GM12865 (cell line): ENCODE measurements around the gene ABHD12B.

Experiments
- DNase-seq: peaks from one replicate; pipeline ENCODE4 v3.0.0; 2010; ENCODE audit warnings: low read depth
- H3K4me3 ChIP-seq: 2 replicates; pipeline ENCODE4 v1.5.1; 2011; ENCODE audit warnings: mild to moderate bottlenecking, low read depth, low read length, control low read depth
- TF ChIP-seq, protein P1 (sequence below): IDR thresholded peaks from 2 replicates; pipeline ENCODE4 v1.5.1; 2011; ENCODE audit warnings: low read length, control low read depth, low read depth, inconsistent platforms; ENCODE audit not compliant: insufficient read depth; ENCODE audit errors: missing control alignments

Gene ABHD12B

DNA sequence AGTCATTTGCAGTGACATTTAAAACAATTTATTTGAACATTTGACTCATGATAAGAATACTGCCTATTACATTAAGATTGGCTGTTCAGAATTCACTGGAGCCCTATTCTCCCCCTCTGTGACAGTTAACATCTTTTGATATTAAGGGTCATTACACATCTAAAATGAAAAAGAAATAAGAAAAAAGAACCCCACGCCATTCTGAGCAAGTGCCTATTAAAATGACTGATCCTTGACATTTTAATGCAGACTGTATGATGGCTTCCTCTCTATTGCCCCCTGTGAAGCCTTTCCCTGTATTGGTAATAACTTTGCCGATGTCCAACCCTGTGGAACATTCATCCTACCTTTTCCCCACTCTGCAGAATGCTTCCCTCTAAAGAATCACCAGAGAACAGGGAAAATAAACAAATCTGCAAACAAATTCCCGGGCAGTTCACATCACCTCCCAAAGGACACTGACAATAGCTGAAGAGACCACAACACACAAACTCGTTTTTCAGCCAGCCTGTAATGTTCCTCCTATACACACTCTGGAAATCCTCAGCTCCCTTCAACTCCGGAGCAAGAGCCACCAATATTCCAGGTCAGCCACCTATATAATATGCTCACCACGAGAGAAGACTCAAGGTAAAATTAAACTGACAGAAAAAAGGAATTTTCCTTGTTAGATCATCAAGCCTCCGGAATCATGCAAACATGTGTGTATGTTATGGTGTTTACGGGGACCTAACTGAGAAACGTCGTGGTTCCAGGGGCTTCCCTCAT lies 42.9 kb upstream of the ABHD12B start:
- TF ChIP-seq, protein P1, sequence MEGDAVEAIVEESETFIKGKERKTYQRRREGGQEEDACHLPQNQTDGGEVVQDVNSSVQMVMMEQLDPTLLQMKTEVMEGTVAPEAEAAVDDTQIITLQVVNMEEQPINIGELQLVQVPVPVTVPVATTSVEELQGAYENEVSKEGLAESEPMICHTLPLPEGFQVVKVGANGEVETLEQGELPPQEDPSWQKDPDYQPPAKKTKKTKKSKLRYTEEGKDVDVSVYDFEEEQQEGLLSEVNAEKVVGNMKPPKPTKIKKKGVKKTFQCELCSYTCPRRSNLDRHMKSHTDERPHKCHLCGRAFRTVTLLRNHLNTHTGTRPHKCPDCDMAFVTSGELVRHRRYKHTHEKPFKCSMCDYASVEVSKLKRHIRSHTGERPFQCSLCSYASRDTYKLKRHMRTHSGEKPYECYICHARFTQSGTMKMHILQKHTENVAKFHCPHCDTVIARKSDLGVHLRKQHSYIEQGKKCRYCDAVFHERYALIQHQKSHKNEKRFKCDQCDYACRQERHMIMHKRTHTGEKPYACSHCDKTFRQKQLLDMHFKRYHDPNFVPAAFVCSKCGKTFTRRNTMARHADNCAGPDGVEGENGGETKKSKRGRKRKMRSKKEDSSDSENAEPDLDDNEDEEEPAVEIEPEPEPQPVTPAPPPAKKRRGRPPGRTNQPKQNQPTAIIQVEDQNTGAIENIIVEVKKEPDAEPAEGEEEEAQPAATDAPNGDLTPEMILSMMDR, result no peak
- DNase-seq, result no peak
- peak overlapping the region; percentile 73 for H3K4me3 ChIP-seq

DNA sequence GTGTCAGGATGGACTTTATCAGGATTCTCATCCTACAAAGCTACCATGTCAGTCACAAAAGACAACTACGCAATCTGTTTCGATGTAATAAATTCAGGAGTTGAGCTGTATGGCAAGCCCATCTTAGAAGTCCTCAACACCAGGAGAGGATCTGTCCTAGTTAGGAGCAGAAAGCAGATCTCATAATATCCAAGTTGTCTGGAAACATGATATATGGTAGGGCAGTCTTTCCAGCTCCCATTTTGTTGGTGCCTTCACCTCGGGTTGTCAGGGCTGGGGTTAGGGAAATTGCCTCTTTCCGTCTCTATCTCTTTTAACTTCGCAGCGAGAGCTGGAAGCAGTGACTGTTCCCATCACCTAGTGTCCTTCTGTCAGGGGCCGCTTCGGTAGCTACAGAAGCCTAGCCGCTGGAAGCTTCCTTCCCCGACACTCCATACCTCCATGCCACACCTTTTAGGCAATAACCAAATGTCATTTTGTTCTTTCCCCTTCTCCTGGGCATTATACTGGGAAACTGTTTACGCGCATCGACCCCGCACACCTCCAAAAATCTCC lies 42.3 kb upstream of the ABHD12B start:
- TF ChIP-seq, protein P1, result no peak
- no peak for DNase-seq
- peak overlapping the region; percentile 73 for H3K4me3 ChIP-seq

DNA sequence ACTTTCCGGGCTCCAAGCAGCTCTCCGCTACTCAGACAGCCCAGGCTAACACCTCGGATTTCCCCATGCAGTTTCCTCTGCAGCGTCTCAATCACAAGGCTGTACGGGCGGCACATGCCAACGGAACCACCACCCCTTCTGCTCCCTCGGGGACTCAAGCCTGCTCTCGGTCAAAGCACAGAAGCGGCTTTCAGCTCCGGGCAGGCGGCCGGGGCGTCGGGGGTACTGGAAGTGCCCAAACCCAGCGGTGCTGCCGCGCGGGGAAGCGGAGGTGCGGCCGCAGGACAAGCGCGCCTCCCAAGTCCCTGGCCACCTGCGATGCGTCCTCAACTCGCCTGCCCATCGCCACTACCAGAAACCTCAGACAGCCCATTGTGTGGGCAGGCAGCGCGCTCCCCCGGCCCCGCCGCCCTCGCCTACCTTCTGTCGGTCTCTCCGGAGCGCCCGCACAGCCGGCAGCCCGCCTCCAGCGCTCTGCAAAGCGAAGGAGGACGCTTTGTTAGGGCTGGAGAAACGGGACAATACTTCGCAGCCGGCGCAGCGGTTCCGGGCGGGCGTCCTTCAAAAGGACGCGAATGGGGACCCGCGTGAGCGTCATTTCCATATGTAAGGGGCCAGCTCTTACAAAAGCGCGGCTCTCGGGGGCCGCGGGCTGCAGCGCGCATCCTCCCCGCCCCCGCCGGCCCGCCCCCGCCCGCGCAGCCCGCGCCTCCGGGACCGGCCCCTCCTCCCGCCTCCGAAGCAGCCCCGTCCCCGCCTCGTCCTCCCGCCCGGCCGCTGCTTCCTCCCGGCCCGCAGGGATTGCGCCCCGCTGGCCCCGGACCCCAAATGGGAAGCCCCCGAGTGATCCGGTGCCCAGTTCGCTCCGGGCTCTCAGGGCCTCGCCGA lies 41.6 kb upstream of the ABHD12B start:
- TF ChIP-seq, protein P1, result no peak
- DNase-seq, result peak; percentile 78
- H3K4me3 ChIP-seq, result peak overlapping the region; percentile 73

DNA sequence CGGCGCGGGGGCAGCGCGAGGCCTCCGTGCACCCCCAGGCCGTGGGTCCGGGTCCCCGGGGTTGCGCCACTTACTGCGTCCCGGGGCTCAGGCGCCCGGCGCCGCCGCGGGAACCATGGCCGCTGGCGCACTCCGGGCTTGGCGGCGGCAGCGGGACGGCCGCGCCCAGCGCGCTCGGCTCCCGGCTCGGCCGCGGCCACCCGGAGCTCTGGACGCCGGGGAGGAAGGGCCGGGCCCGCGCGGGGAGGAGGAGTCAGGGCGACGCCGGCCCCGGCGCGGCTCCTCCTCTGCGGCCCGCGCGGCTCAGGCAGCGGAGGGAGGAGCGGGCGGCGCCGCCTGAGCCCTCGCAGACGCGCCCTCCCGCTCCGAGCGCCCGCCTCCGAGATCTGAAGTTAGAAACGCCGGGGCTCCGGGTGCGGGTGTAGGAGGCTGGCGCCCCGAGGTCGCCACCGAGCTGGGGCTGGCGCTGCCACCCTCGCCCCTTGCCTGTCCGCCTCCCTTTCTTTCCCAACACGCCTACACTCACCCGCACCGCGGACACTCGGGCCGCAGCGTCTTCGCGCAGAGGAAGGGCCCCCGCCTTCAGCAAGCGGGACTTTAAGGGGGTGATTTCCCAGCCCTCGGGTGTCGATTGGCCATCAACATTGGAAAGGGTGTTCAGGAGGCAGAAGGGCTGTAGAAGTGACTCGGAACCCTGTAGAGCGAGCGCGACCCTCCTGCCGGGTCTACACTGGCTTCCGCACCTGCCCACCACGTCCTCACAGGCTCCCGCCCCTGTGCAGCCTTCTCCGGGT lies 40.7 kb upstream of the ABHD12B start, which contains the start of gene NIN:
NIN (minus strand) TSS at position 231 of the 794 bp plus-strand sequence. CDS start 9,106 bp downstream, outside the sequence.
- H3K4me3 ChIP-seq, result peak within 1 kb of the TSS; percentile 75
- TF ChIP-seq, protein P1, result no peak
- peak; percentile 90 for DNase-seq

DNA sequence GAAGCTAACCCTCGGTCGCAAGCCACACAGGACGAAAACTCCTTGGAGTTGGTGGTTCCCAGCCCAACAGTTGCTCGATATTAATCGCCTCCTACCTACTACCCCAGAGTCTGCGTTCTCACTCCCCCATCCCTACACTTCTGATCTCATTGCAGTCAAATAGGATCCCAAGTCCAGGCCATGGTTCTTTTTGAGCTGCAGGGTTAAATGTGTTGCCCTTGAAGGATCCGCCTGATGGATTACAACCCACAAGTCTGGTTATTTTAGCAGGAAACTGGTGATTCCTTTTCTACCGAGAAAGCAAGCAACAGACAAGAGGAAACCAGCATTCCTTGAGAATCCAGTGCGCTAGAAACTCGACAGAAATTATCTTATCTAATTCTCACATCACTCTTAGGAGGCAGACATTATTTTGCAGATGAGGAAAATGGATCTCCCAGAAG lies 40.1 kb upstream of the ABHD12B start:
- TF ChIP-seq, protein P1, result no peak
- peak overlapping the region; percentile 75 for H3K4me3 ChIP-seq
- DNase-seq, result no peak
